ENCODE results near the gene HSPA13.
"Not testable (repeated sequence)": the region's sequence is repeated elsewhere in the genome, so short reads cannot be mapped to it uniquely, and the experiment has no call there.

HSPA13 gene

GRCh38 chr21:14376854-14377253 lies 6.1 kb downstream of the HSPA13 start:
- Histone ChIP-seq H3K36me3 (ENCODE audit: insufficient read depth, low read depth, low read length) (peaks cover 88% of the 10 kb centered on the region), H3K27ac (ENCODE audit: low read length) (no peak overlapping the region), H3K27me3 (ENCODE audit: insufficient read depth, low read length) (no peaks in the 10 kb centered on the region), H3K9me3 (ENCODE audit: insufficient read depth, low read depth, low read length) (no peaks in the 10 kb centered on the region), H3K4me1 (ENCODE audit: insufficient read depth, low read length) (peaks cover 5% of the 10 kb centered on the region; the same call in 1 of the 2 replicates), H3K4me3 (ENCODE audit: low read length) (no peak overlapping the region), H3K9ac (ENCODE audit: low read depth, low read length) (no peak overlapping the region)

- Histone ChIP-seq H3K9ac (ENCODE audit: low read depth, low read length) (no peak overlapping the region), H3K36me3 (ENCODE audit: insufficient read depth, low read depth, low read length) (peaks cover 6% of the 10 kb centered on the region; the same call in 1 of the 2 replicates), H3K9me3 (ENCODE audit: insufficient read depth, low read depth, low read length) (no peaks in the 10 kb centered on the region), H3K4me1 (ENCODE audit: insufficient read depth, low read length) (no peaks in the 10 kb centered on the region), H3K4me3 (ENCODE audit: low read length) (no peak overlapping the region), H3K27ac (ENCODE audit: low read length) (no peak overlapping the region), H3K27me3 (ENCODE audit: insufficient read depth, low read length) (no peaks in the 10 kb centered on the region)
Observed at GRCh38 chr21:14366998-14367397, 15.9 kb downstream of the HSPA13 start.

GRCh38 chr21:14361958-14362357 lies 21.0 kb downstream of the HSPA13 start:
- H3K4me3 ChIP-seq (ENCODE audit: low read length) = no peak overlapping the region
- H3K27ac ChIP-seq (ENCODE audit: low read length) = no peak overlapping the region
- H3K9me3 ChIP-seq (ENCODE audit: insufficient read depth, low read depth, low read length) = no peaks in the 10 kb centered on the region
- H3K9ac ChIP-seq (ENCODE audit: low read depth, low read length) = no peak overlapping the region
- no peaks in the 10 kb centered on the region for H3K36me3 ChIP-seq (ENCODE audit: insufficient read depth, low read depth, low read length)
- no peaks in the 10 kb centered on the region for H3K27me3 ChIP-seq (ENCODE audit: insufficient read depth, low read length)
- H3K4me1 ChIP-seq (ENCODE audit: insufficient read depth, low read length) = no peaks in the 10 kb centered on the region

DNA sequence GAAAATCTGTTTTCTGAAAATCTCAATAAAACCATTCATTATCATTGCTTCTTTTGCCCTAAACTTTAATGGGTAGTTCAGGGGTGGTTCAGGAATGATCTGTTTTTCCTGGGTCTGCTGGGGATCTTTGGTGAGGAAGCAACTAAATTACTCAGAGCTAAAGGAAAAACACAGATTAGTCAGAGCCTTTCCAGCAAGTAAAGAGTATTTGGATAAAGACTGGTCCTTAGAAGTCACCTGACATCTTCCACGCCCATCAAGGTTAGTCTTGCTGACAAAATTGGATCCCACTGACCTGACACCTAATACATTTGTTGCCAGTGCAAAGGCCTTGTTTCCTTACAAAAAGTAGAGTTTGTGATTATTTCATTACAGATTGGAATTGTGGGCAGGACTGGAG lies 24.2 kb downstream of the HSPA13 start:
- no peaks in the 10 kb centered on the region for H3K4me1 ChIP-seq (ENCODE audit: insufficient read depth, low read length)
- H3K27ac ChIP-seq (ENCODE audit: low read length) = no peak overlapping the region
- no peak overlapping the region for H3K4me3 ChIP-seq (ENCODE audit: low read length)
- no peaks in the 10 kb centered on the region for H3K36me3 ChIP-seq (ENCODE audit: insufficient read depth, low read depth, low read length)
- H3K27me3 ChIP-seq (ENCODE audit: insufficient read depth, low read length) = no peaks in the 10 kb centered on the region
- H3K9me3 ChIP-seq (ENCODE audit: insufficient read depth, low read depth, low read length) = no peaks in the 10 kb centered on the region
- no peak overlapping the region for H3K9ac ChIP-seq (ENCODE audit: low read depth, low read length)

- Histone ChIP-seq H3K9ac (ENCODE audit: low read depth, low read length) (no peak overlapping the region), H3K4me1 (ENCODE audit: insufficient read depth, low read length) (no peaks in the 10 kb centered on the region), H3K4me3 (ENCODE audit: low read length) (no peak overlapping the region), H3K36me3 (ENCODE audit: insufficient read depth, low read depth, low read length) (no peaks in the 10 kb centered on the region), H3K27me3 (ENCODE audit: insufficient read depth, low read length) (no peaks in the 10 kb centered on the region), H3K27ac (ENCODE audit: low read length) (no peak overlapping the region), H3K9me3 (ENCODE audit: insufficient read depth, low read depth, low read length) (no peaks in the 10 kb centered on the region)
Observed at GRCh38 chr21:14356746-14357145, 26.2 kb downstream of the HSPA13 start.

GRCh38 chr21:14354515-14354914 lies 28.4 kb downstream of the HSPA13 start:
- H3K27me3 ChIP-seq (ENCODE audit: insufficient read depth, low read length) = no peaks in the 10 kb centered on the region
- no peaks in the 10 kb centered on the region for H3K9me3 ChIP-seq (ENCODE audit: insufficient read depth, low read depth, low read length)
- H3K4me1 ChIP-seq (ENCODE audit: insufficient read depth, low read length) = no peaks in the 10 kb centered on the region
- H3K9ac ChIP-seq (ENCODE audit: low read depth, low read length) = no peak overlapping the region
- H3K27ac ChIP-seq (ENCODE audit: low read length) = no peak overlapping the region
- no peaks in the 10 kb centered on the region for H3K36me3 ChIP-seq (ENCODE audit: insufficient read depth, low read depth, low read length)
- H3K4me3 ChIP-seq (ENCODE audit: low read length) = no peak overlapping the region

- H3K27me3 ChIP-seq (ENCODE audit: insufficient read depth, low read length) = no peaks in the 10 kb centered on the region
- no peak overlapping the region for H3K4me3 ChIP-seq (ENCODE audit: low read length)
- no peak overlapping the region for H3K27ac ChIP-seq (ENCODE audit: low read length)
- H3K36me3 ChIP-seq (ENCODE audit: insufficient read depth, low read depth, low read length) = no peaks in the 10 kb centered on the region
- H3K9ac ChIP-seq (ENCODE audit: low read depth, low read length) = no peak overlapping the region
- no peaks in the 10 kb centered on the region for H3K9me3 ChIP-seq (ENCODE audit: insufficient read depth, low read depth, low read length)
- no peaks in the 10 kb centered on the region for H3K4me1 ChIP-seq (ENCODE audit: insufficient read depth, low read length)
Observed at GRCh38 chr21:14353726-14354125, 29.2 kb downstream of the HSPA13 start.

- H3K4me3 ChIP-seq (ENCODE audit: low read length) = no peak overlapping the region
- no peaks in the 10 kb centered on the region for H3K9me3 ChIP-seq (ENCODE audit: insufficient read depth, low read depth, low read length)
- H3K27ac ChIP-seq (ENCODE audit: low read length) = no peak overlapping the region
Observed at GRCh38 chr21:14353231-14353630, 29.7 kb downstream of the HSPA13 start.

GRCh38 chr21:14327346-14327745 lies 55.6 kb downstream of the HSPA13 start:
- not testable (repeated sequence) for H3K9ac ChIP-seq (ENCODE audit: low read depth, low read length); H3K36me3 ChIP-seq (ENCODE audit: insufficient read depth, low read depth, low read length); H3K4me3 ChIP-seq (ENCODE audit: low read length); H3K4me1 ChIP-seq (ENCODE audit: insufficient read depth, low read length); H3K27me3 ChIP-seq (ENCODE audit: insufficient read depth, low read length); H3K9me3 ChIP-seq (ENCODE audit: insufficient read depth, low read depth, low read length); H3K27ac ChIP-seq (ENCODE audit: low read length)

More at GRCh38 chr21:14353231-14353630, 29.7 kb downstream of the HSPA13 start:
- no peaks in the 10 kb centered on the region for H3K27me3 ChIP-seq (ENCODE audit: insufficient read depth, low read length)
- no peaks in the 10 kb centered on the region for H3K36me3 ChIP-seq (ENCODE audit: insufficient read depth, low read depth, low read length)
- no peaks in the 10 kb centered on the region for H3K4me1 ChIP-seq (ENCODE audit: insufficient read depth, low read length)
- H3K9ac ChIP-seq (ENCODE audit: low read depth, low read length) = no peak overlapping the region

- Histone ChIP-seq H3K4me1 (ENCODE audit: insufficient read depth, low read length) (no peaks in the 10 kb centered on the region), H3K27ac (ENCODE audit: low read length) (no peak overlapping the region), H3K9ac (ENCODE audit: low read depth, low read length) (no peak overlapping the region), H3K9me3 (ENCODE audit: insufficient read depth, low read depth, low read length) (no peaks in the 10 kb centered on the region), H3K36me3 (ENCODE audit: insufficient read depth, low read depth, low read length) (no peaks in the 10 kb centered on the region), H3K4me3 (ENCODE audit: low read length) (no peak overlapping the region), H3K27me3 (ENCODE audit: insufficient read depth, low read length) (no peaks in the 10 kb centered on the region)
Observed at GRCh38 chr21:14325595-14325994, 57.4 kb downstream of the HSPA13 start.
